Coronary artery (tissue), 2 donors: ENCODE data around the gene EPPIN.

Experiments used
- DNase-seq: peaks from one replicate; pipeline ENCODE4 v3.0.0-alpha.2; 2017; ENCODE audit warnings: low spot score
- H3K27ac ChIP-seq, 2 donors: fragments of 200-600 bp; sonication (generic); one replicate each; pipeline ENCODE4 v1.5.1; 2016 to 2019
- H3K4me3 ChIP-seq: fragments of 200-600 bp; sonication (generic); 2 replicates; pipeline ENCODE4 v1.5.1; 2016; ENCODE audit warnings: mild to moderate bottlenecking, moderate library complexity
- CTCF ChIP-seq: fragments of 200-600 bp; sonication (generic); IDR thresholded peaks from one replicate; pipeline ENCODE4 v1.5.1; 2019; ENCODE audit warnings: antibody characterized with exemption

EPPIN gene

GRCh38 chr20:45538209-45538799 is 8.9 kb downstream of the EPPIN start:
- no peak for TF ChIP-seq CTCF

GRCh38 chr20:45527294-45527693 is 19.9 kb downstream of the EPPIN start:
- DNase-seq: no peak
- Histone ChIP-seq H3K27ac (no peak overlapping the region), H3K4me3 (no peak overlapping the region)
- TF ChIP-seq CTCF: no peak

More at GRCh38 chr20:45538209-45538799, 8.9 kb downstream of the EPPIN start:
- Histone ChIP-seq H3K4me3 (no peak overlapping the region), H3K27ac (no peak overlapping the region)
- DNase-seq: no peak

- no peak for TF ChIP-seq CTCF
- no peak overlapping the region for H3K27ac ChIP-seq
- DNase-seq: no peak
- H3K4me3 ChIP-seq: no peak overlapping the region
These were observed 23.4 kb downstream of the EPPIN start for GRCh38 chr20:45523821-45524220.

- TF ChIP-seq CTCF: no peak
- Histone ChIP-seq H3K27ac (no peak overlapping the region), H3K4me3 (no peak overlapping the region)
- no peak for DNase-seq
These were observed 28.9 kb downstream of the EPPIN start for GRCh38 chr20:45518282-45518681.

GRCh38 chr20:45515147-45515913 is 31.9 kb downstream of the EPPIN start, which contains the start of gene SPINT3:
SPINT3 (minus strand) TSS chr20:45515622; CDS start chr20:45515608, 14 bp downstream.
- no peak for DNase-seq
- no peak for TF ChIP-seq CTCF
- Histone ChIP-seq H3K27ac (no peak within 1 kb of the TSS), H3K4me3 (no peak within 1 kb of the TSS)

- Histone ChIP-seq H3K27ac (no peak overlapping the region), H3K4me3 (no peak overlapping the region)
- TF ChIP-seq CTCF: no peak
- DNase-seq: no peak
These were observed 36.8 kb downstream of the EPPIN start for GRCh38 chr20:45510242-45510862.
